T-cell (primary cell): ENCODE results near the gene POLN. TPM values are rescaled to one million over a fixed set of nuclear protein-coding genes. Genes with fewer than 3 reads are reported as not detected.
A peak's percentile ranks its signal among the peaks of the same experiment; 100 is the strongest.

Experiments
- ATAC-seq, 4 experiments: fragments of 200-7000 bp in 3 of 4; fragments of 150-1000 bp in 1 of 4; cut with Tn5 transposase; replicated peaks in 1 of 4; 1 replicate in 3 of 4; 2 replicates in 1 of 4; pipeline ENCODE4 v1.10.0; 2021; ENCODE audit warnings: moderate library complexity in 3 of 4, mild to moderate bottlenecking in 2 of 4, moderate number of reproducible peaks in 1 of 4
- CTCF ChIA-PET, 2 donors: fragments of 300-600 bp; sonication (Branson Sonifier 250); formaldehyde crosslinking; loops; one replicate each; lab custom pipeline; 2022; ENCODE audit warnings: antibody characterized with exemption in 2 of 2; lab: Charles Lee
- POLR2A ChIA-PET, 2 donors: fragments of 300-600 bp; sonication (Branson Sonifier 250); formaldehyde crosslinking; loops; one replicate each; lab custom pipeline; 2022; ENCODE audit warnings: antibody characterized with exemption in 2 of 2; lab: Charles Lee
- DNase-seq, 35 experiments: peaks; one replicate each; pipeline versions ENCODE4 v3.0.0 to v3.0.0-alpha.2; 2013 to 2023
- H3K27ac ChIP-seq: one replicate; pipeline ENCODE4 v1.5.1; 2013; ENCODE audit warnings: low read length
- H3K27me3 ChIP-seq, 2 experiments: replicated peaks in 1 of 2; 1 replicate in 1 of 2; 2 replicates in 1 of 2; pipeline versions ENCODE4 v1.6.1 to v1.7.0; 2013; ENCODE audit warnings: low read length in 1 of 2, mixed read lengths in 1 of 2; ENCODE audit not compliant: control insufficient read depth in 2 of 2, insufficient read depth in 2 of 2; ENCODE audit errors: extremely low read depth in 1 of 2
- H3K36me3 ChIP-seq, 2 donors: 1 replicate in 1 of 2; 2 replicates in 1 of 2; pipeline versions ENCODE4 v1.6.1 to v1.7.0; 2013; ENCODE audit warnings: low read length in 1 of 2; ENCODE audit not compliant: control insufficient read depth in 2 of 2, insufficient read depth in 1 of 2; ENCODE audit errors: extremely low read depth in 1 of 2
- H3K4me1 ChIP-seq, 2 experiments: 1 replicate in 1 of 2; 2 replicates in 1 of 2; pipeline versions ENCODE4 v1.6.1 to v1.7.0; 2013; ENCODE audit warnings: low read length in 2 of 2, mixed read lengths in 1 of 2; ENCODE audit not compliant: insufficient read depth in 2 of 2, control insufficient read depth in 1 of 2; ENCODE audit errors: extremely low read depth in 1 of 2
- H3K4me3 ChIP-seq, 2 donors: 1 replicate in 1 of 2; 2 replicates in 1 of 2; pipeline versions ENCODE4 v1.5.1 to v1.7.0; 2013; ENCODE audit warnings: mild to moderate bottlenecking in 2 of 2, low read length in 1 of 2, moderate library complexity in 1 of 2; ENCODE audit not compliant: control insufficient read depth in 1 of 2; ENCODE audit errors: extremely low read depth in 1 of 2
- H3K9me3 ChIP-seq: 2 replicates; pipeline ENCODE4 v1.7.0; 2013
- H3K27ac Mint-ChIP-seq, 2 donors: one replicate each; pipeline ENCODE4 v1.8.0; 2020 to 2021; ENCODE audit warnings: mild to moderate bottlenecking in 2 of 2, mixed read lengths in 2 of 2
- H3K27me3 Mint-ChIP-seq, 2 donors: one replicate each; pipeline ENCODE4 v1.8.0; 2021 to 2022; ENCODE audit warnings: mixed read lengths in 2 of 2
- H3K36me3 Mint-ChIP-seq: one replicate; pipeline ENCODE4 v1.8.0; 2021; ENCODE audit warnings: mixed read lengths
- H3K4me1 Mint-ChIP-seq, 3 donors: one replicate each; pipeline ENCODE4 v1.8.0; 2020 to 2022; ENCODE audit warnings: mixed read lengths in 3 of 3, mild to moderate bottlenecking in 1 of 3
- H3K4me3 Mint-ChIP-seq, 3 donors: one replicate each; pipeline ENCODE4 v1.8.0; 2020 to 2022; ENCODE audit warnings: mild to moderate bottlenecking in 3 of 3, mixed read lengths in 3 of 3, moderate library complexity in 3 of 3
- H3K9me3 Mint-ChIP-seq, 3 donors: one replicate each; pipeline ENCODE4 v1.8.0; 2020 to 2022; ENCODE audit warnings: mixed read lengths in 3 of 3
- WGBS: methylation state at CpG from one replicate; pipeline ENCODE4 v1.1.5; 2013; ENCODE audit warnings: missing lambda C conversion rate; ENCODE audit not compliant: insufficient coverage; 5-methylcytosine and 5-hydroxymethylcytosine counted together
- total RNA-seq, 35 experiments: library from RNA in 6 of 35; stranded (reverse) in 6 of 35; fragments of 120-200 nt in 1 of 35; gene quantifications; one replicate each; pipeline versions ENCODE4 v1.2.1 to v1.2.4 and lab custom pipeline; 2013 to 2026

The POLN gene
- total RNA-seq, 5 donors from 2014 or later (not counting 1 experiment from before 2014, with no cell fraction given): 2.5 to 3.7 (median 2.7) TPM

GRCh38 chr4:2046031-2046961, 195.6 kb downstream of the POLN start:
- Mint-ChIP-seq H3K4me1 (peaks cover 0 to 4% (median 0%) of the 10 kb centered on the region in 3 donors), H3K27ac (no peak overlapping the region), H3K4me3 (no peak overlapping the region), H3K36me3 (no peaks in the 10 kb centered on the region), H3K9me3 (no peaks in the 10 kb centered on the region), H3K27me3 (peaks cover 11 to 44% of the 10 kb centered on the region in 2 donors)
- ChIA-PET CTCF (no interaction called here), POLR2A (interaction anchor here in 1 of 2 donors (0.6 kb wide), 1 partner anchor 774 kb away, joined by 3 read pairs; no protein-coding TSS in a partner anchor)
- ATAC-seq (no peak), DNase-seq (no peak)
- Histone ChIP-seq H3K27me3 (peaks cover 2 to 58% of the 10 kb centered on the region in 2 experiments), H3K36me3 (no peaks in the 10 kb centered on the region), H3K4me3 (no peak overlapping the region), H3K4me1 (peaks cover 4 to 15% of the 10 kb centered on the region in 2 experiments), H3K9me3 (no peaks in the 10 kb centered on the region), H3K27ac (no peak overlapping the region)
- 72% methylated on average over 11 of the region's 28 CpGs for WGBS

DNA sequence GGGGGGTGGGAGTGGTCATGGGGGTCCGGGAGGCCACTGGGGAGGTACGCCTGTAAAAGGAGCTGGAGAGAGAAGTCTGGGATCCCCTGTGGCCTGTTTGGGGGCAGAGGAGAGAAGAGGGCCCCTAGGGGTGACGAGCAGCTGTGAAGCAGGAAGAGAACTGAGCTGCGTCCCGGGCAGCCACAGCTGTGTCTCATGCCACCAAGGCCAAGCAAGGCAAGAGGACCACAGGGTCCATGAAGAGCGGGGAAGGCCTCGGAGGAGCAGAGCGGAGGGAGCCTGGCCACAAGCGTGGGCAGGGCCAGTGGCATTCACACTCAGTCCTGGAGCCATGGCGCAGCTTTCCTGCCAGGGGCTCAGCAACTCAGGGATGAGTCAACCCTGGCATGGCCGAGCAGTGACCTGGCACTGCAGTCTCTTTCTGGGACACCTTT, 196.4 kb downstream of the POLN start:
- Mint-ChIP-seq H3K36me3 (no peaks in the 10 kb centered on the region), H3K4me3 (no peak overlapping the region), H3K27ac (no peak overlapping the region), H3K9me3 (no peaks in the 10 kb centered on the region), H3K27me3 (peaks cover 6 to 38% of the 10 kb centered on the region in 2 donors), H3K4me1 (peaks cover 0 to 4% (median 0%) of the 10 kb centered on the region in 3 donors)
- H3K27ac ChIP-seq: no peak overlapping the region
- peaks cover 2 to 60% of the 10 kb centered on the region in 2 experiments for H3K27me3 ChIP-seq
- no peaks in the 10 kb centered on the region for H3K9me3 ChIP-seq
- H3K4me3 ChIP-seq: no peak overlapping the region
- 75% methylated on average over 9 of the region's 11 CpGs for WGBS
- POLR2A ChIA-PET: interaction anchor here in 1 of 2 donors (0.6 kb wide), 1 partner anchor 775 kb away, joined by 3 read pairs; no protein-coding TSS in a partner anchor
- ATAC-seq (no peak), DNase-seq (peak in 3 of 35 experiments; percentile 24 to 34 (median 32))
- CTCF ChIA-PET: no interaction called here
- H3K4me1 ChIP-seq: peaks cover 8 to 21% of the 10 kb centered on the region in 2 experiments
- no peaks in the 10 kb centered on the region for H3K36me3 ChIP-seq

GRCh38 chr4:2044542-2045517, 197.1 kb downstream of the POLN start:
- DNase-seq: no peak
- POLR2A ChIA-PET: interaction anchor here in 1 of 2 donors (0.6 kb wide), 1 partner anchor 775 kb away, joined by 3 read pairs; no protein-coding TSS in a partner anchor
- peaks cover 8 to 21% of the 10 kb centered on the region in 2 experiments for H3K4me1 ChIP-seq

DNA sequence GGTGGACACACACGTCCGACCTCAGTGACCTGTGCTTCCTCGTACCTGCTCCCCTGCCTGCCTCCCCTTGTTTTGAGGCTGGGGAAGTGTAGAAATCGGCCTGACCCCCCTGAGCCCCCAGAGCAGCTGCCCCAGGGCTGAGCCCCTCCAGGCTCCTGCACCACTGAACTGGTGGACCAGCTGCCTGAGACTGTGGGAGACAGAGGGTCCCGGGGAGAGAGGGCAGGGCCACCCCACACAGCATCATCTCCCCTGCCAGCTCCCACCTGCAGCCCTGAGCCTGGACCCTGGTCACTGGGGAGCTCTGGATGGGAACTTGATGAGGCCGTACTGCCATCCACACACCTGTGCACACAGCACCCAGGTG, 197.8 kb downstream of the POLN start:
- H3K27me3 Mint-ChIP-seq: peaks cover 13 to 33% of the 10 kb centered on the region in 2 donors
- H3K4me1 Mint-ChIP-seq: peaks cover 3 to 10% (median 8%) of the 10 kb centered on the region in 3 donors
- Histone ChIP-seq H3K36me3 (no peaks in the 10 kb centered on the region), H3K9me3 (no peaks in the 10 kb centered on the region), H3K4me3 (no peak overlapping the region), H3K27ac (no peak overlapping the region), H3K27me3 (peaks cover 0 to 68% of the 10 kb centered on the region in 2 experiments), H3K4me1 (peaks cover 8 to 21% of the 10 kb centered on the region in 2 experiments)
- ChIA-PET CTCF (no interaction called here), POLR2A (no interaction called here)
- H3K4me3 Mint-ChIP-seq: peak overlapping the region in 2 of 3 donors; percentile 21 to 40
- H3K36me3 Mint-ChIP-seq: no peaks in the 10 kb centered on the region
- no peak overlapping the region for H3K27ac Mint-ChIP-seq
- no peak for DNase-seq
- WGBS: 94% methylated on average over 6 of the region's 6 CpGs
- no peak for ATAC-seq
- no peaks in the 10 kb centered on the region for H3K9me3 Mint-ChIP-seq

More at GRCh38 chr4:2044542-2045517, 197.1 kb downstream of the POLN start:
- H3K27ac ChIP-seq: no peak overlapping the region
- H3K36me3 ChIP-seq: no peaks in the 10 kb centered on the region
- Mint-ChIP-seq H3K27me3 (peaks cover 10 to 35% of the 10 kb centered on the region in 2 donors), H3K9me3 (no peaks in the 10 kb centered on the region), H3K4me3 (no peak overlapping the region), H3K27ac (no peak overlapping the region), H3K4me1 (peaks cover 3 to 9% (median 4%) of the 10 kb centered on the region in 3 donors), H3K36me3 (no peaks in the 10 kb centered on the region)
- no peaks in the 10 kb centered on the region for H3K9me3 ChIP-seq
- WGBS: 89% methylated on average over 17 of the region's 18 CpGs
- CTCF ChIA-PET: no interaction called here
- no peak for ATAC-seq
- peaks cover 0 to 64% of the 10 kb centered on the region in 2 experiments for H3K27me3 ChIP-seq
- no peak overlapping the region for H3K4me3 ChIP-seq

DNA sequence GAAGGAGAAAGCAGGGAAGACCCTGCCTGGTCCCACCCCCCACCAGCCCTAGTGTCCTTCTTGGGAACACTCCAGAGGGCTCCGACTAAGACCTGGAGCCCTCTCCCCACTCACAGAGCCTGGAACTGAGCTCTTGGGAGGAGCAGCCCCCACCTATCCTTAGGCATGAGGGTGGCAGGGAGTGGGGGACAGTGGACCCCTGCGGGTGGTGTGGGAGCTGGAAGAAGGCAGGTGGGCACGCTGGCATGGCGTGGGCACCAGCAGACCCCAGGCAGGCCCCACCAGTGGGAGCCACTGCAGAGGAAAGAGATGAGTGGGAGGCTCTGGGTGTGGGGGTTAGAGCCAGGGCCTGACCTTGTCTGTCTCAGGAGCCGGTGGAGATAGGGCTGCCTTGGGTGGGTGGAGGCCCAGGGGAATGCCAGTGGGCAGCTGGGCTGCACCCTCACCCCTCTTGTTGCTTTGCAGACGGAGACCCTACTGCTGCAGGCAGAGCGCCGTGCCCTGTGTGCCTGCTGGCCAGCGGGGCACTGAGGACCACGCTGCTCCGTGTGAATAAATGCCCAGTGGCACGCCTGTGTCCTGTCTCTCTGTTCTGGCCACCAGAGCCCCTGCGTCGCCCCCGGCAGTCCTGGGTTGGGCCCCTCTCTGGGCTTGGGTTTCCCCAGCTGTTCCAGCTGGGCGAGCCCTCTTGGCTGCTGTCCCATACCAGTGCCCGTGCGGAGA, 198.4 kb downstream of the POLN start:
- H3K4me3 Mint-ChIP-seq: peak overlapping the region; percentile 40 to 77 (median 69)
- WGBS: 96% methylated on average over 17 of the region's 18 CpGs
- H3K4me1 Mint-ChIP-seq: peaks cover 3 to 10% (median 8%) of the 10 kb centered on the region in 3 donors
- H3K27me3 Mint-ChIP-seq: peaks cover 17 to 36% of the 10 kb centered on the region in 2 donors
- ATAC-seq (no peak), DNase-seq (no peak)
- H3K9me3 ChIP-seq: no peaks in the 10 kb centered on the region
- no peaks in the 10 kb centered on the region for H3K36me3 Mint-ChIP-seq
- CTCF ChIA-PET: no interaction called here
- peaks cover 2 to 69% of the 10 kb centered on the region in 2 experiments for H3K27me3 ChIP-seq
- H3K36me3 ChIP-seq: no peaks in the 10 kb centered on the region
- POLR2A ChIA-PET: no interaction called here
- peaks cover 8 to 21% of the 10 kb centered on the region in 2 experiments for H3K4me1 ChIP-seq
- H3K4me3 ChIP-seq: no peak overlapping the region
- no peak overlapping the region for H3K27ac Mint-ChIP-seq
- H3K27ac ChIP-seq: no peak overlapping the region
- H3K9me3 Mint-ChIP-seq: no peaks in the 10 kb centered on the region
